ENCODE measurements around the gene GPD2. TPM values are rescaled to one million over a fixed set of nuclear protein-coding genes. Genes with fewer than 3 reads are reported as not detected.

GPD2 gene
- total RNA-seq, 6 experiments from 2014 or later = 44.4 to 69.8 (median 55.7) TPM

- Mint-ChIP-seq H3K9me3 (no peaks in the 10 kb centered on the region), H3K27ac (no peak overlapping the region), H3K4me3 (no peak overlapping the region), H3K36me3 (ENCODE audit: low read depth) (0 out of 2 replicates have a peak, but pooled peaks cover 6% of the 10 kb centered on the region), H3K27me3 (ENCODE audit: insufficient read depth) (0 out of 2 replicates have a peak, but pooled peaks cover 2% of the 10 kb centered on the region), H3K4me1 (ENCODE audit: low read depth) (peaks cover 51% of the 10 kb centered on the region)
- no peak for DNase-seq
- TF ChIP-seq CTCF (IDR thresholded peaks at IDR 0.05) = no peak
Observed at GRCh38 chr2:156471762-156472161, 35.6 kb downstream of the GPD2 start.

GRCh38 chr2:156472686-156473085, 36.5 kb downstream of the GPD2 start:
- DNase-seq = no peak
- 0 out of 2 replicates have a peak, but pooled peaks cover 2% of the 10 kb centered on the region for H3K27me3 Mint-ChIP-seq (ENCODE audit: insufficient read depth)
- H3K4me1 Mint-ChIP-seq (ENCODE audit: low read depth) = peaks cover 50% of the 10 kb centered on the region
- no peaks in the 10 kb centered on the region for H3K9me3 Mint-ChIP-seq
- H3K4me3 Mint-ChIP-seq = no peak overlapping the region
- 0 out of 2 replicates have a peak, but pooled peaks cover 6% of the 10 kb centered on the region for H3K36me3 Mint-ChIP-seq (ENCODE audit: low read depth)
- H3K27ac Mint-ChIP-seq = no peak overlapping the region
- TF ChIP-seq CTCF (IDR thresholded peaks at IDR 0.05) = no peak

GRCh38 chr2:156473445-156473844, 37.3 kb downstream of the GPD2 start:
- DNase-seq = no peak
- H3K4me3 Mint-ChIP-seq = no peak overlapping the region
- no peak overlapping the region for H3K27ac Mint-ChIP-seq
- no peak for TF ChIP-seq CTCF (IDR thresholded peaks at IDR 0.05)
- H3K9me3 Mint-ChIP-seq = no peaks in the 10 kb centered on the region
- H3K4me1 Mint-ChIP-seq (ENCODE audit: low read depth) = peaks cover 46% of the 10 kb centered on the region
- H3K36me3 Mint-ChIP-seq (ENCODE audit: low read depth) = 0 out of 2 replicates have a peak, but pooled peaks cover 6% of the 10 kb centered on the region
- H3K27me3 Mint-ChIP-seq (ENCODE audit: insufficient read depth) = 0 out of 2 replicates have a peak, but pooled peaks cover 2% of the 10 kb centered on the region

GRCh38 chr2:156474401-156474800, 38.2 kb downstream of the GPD2 start:
- H3K27me3 Mint-ChIP-seq (ENCODE audit: insufficient read depth) = 0 out of 2 replicates have a peak, but pooled peaks cover 2% of the 10 kb centered on the region
- H3K36me3 Mint-ChIP-seq (ENCODE audit: low read depth) = 0 out of 2 replicates have a peak, but pooled peaks cover 6% of the 10 kb centered on the region
- peaks cover 40% of the 10 kb centered on the region for H3K4me1 Mint-ChIP-seq (ENCODE audit: low read depth)
- no peak for TF ChIP-seq CTCF (IDR thresholded peaks at IDR 0.05)
- DNase-seq = no peak
- no peak overlapping the region for H3K4me3 Mint-ChIP-seq
- no peaks in the 10 kb centered on the region for H3K9me3 Mint-ChIP-seq
- H3K27ac Mint-ChIP-seq = no peak overlapping the region

- no peak for TF ChIP-seq CTCF (IDR thresholded peaks at IDR 0.05)
- Mint-ChIP-seq H3K4me3 (no peak overlapping the region; the same call in 1 of the 2 replicates), H3K9me3 (no peaks in the 10 kb centered on the region), H3K4me1 (ENCODE audit: low read depth) (peaks cover 48% of the 10 kb centered on the region), H3K27ac (peak overlapping the region; percentile 59), H3K36me3 (ENCODE audit: low read depth) (0 out of 2 replicates have a peak, but pooled peaks cover 11% of the 10 kb centered on the region), H3K27me3 (ENCODE audit: insufficient read depth) (no peaks in the 10 kb centered on the region; the same call in 1 of the 2 replicates)
- no peak for DNase-seq
Observed at GRCh38 chr2:156476021-156476849, 40.1 kb downstream of the GPD2 start.

Measured in HFFc6 (cell line).